Tongue (tissue), 2 donors: ENCODE results near the gene IKZF2. TPM values are rescaled to one million over a fixed set of nuclear protein-coding genes. Genes with fewer than 3 reads are reported as not detected.

Experiments
- DNase-seq: peaks from one replicate; pipeline ENCODE4 v3.0.0-alpha.2; 2015
- total RNA-seq: library from RNA; depleted of rRNA; stranded (reverse); fragments of >200 nt; gene quantifications from one replicate; pipeline ENCODE4 v1.2.3, GENCODE V29; 2014

The IKZF2 gene
- total RNA-seq, 1 donor from 2014 or later: 28.6 TPM

DNA sequence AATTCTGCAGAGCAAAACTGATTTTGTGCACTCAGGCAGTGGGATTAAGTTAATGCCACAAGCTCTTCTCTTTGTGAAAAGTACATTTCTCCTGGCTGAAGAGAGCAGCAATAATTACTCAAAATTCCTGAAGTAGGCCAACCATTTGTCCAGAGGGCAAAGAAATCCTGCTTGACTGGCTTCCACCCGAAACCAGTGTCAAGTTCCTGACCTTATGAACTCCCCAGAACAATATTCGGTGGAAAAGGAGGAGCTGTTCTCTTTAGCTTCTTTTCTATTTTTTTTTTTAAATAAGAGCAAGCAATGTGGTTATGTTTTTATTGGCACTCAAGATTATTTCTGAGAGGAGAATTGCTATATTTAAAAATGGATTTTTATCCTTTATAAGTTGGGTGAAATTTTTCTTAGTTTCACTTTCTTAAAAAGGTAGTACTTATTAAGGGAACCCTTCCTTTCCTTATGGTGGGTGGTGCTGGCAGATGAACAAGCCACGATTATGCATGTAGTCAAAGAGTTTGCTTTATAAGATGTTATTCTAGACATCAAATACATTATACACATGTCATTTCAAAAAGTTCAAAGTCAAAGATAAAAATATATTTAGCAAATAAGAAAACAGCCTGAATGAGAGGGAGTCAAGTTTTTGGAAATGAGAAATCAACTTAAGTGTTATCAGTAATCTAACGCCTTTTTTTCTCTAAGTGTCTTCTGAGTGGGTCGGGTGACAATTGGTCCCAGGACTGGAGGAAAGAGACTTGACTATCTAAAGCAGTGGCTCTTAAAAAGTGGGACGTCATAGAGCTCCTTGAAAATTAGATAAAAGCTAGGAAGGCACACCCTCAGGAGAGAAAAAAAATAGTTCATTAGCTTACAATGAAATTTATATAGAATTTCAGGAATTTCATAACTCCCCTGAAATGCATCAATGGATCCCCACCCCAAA, 194.5 kb downstream of the IKZF2 start:
- peak; percentile 22 for DNase-seq

DNA sequence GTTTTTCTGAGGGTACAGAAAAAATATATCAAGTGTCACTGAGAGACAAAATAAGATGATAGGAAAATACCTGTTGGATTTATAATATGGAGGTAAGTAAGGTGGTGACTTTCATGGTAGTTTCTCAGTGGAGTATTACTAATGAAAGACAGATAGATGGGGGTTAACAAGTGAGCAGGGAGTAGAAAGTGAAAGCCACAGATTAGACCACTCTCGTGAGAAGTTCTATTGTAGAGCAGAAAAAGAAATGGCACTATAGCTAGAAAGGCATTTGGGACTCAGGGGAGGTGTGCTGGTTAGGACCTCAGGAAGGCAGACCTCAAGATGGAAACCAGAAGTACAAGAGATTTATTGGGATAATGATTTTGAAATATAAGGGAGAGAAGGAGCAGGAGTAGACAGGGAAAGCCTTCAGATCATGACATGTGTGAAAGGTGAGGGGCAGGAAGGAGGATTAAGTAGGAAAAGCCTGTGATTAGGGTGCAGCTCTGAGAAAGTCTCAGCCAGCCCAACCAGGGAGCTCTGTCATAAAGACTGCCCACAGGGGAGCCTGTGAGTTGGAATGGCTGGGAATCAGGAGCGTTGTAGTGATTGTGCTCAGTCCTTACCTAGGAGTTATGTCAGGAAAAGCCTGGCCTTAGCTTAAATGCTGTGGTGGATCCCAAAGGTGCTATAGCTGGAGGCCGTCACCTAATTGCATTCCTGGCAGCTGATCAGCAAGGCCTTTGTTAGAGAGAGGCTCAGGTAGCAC, 198.1 kb downstream of the IKZF2 start:
- no peak for DNase-seq

- no peak for DNase-seq
Measured at GRCh38 chr2:212949786-212950185, 201.6 kb downstream of the IKZF2 start.

Other genes starting within 250 kb of the IKZF2 start
- 32.6 TPM for gene SPAG16, start 132.9 kb upstream of the IKZF2 start, total RNA-seq